Chondrocyte (in vitro differentiated cells): ENCODE data around the gene SETD2. TPM values are rescaled to one million over a fixed set of nuclear protein-coding genes. Genes with fewer than 3 reads are reported as not detected.

Source experiments
- DNase-seq: peaks from one replicate; pipeline ENCODE4 v3.0.0; 2021; ENCODE audit warnings: mixed read lengths, low spot score
- H3K27ac Mint-ChIP-seq: one replicate; pipeline ENCODE4 v1.8.0; 2021; ENCODE audit warnings: mild to moderate bottlenecking, moderate library complexity, mixed read lengths; ENCODE audit not compliant: unreplicated experiment
- H3K27me3 Mint-ChIP-seq: 2 replicates; pipeline ENCODE4 v1.8.0; 2021; ENCODE audit warnings: low read depth, mixed read lengths
- H3K36me3 Mint-ChIP-seq: 2 replicates; pipeline ENCODE4 v1.8.0; 2021; ENCODE audit warnings: low read depth, mixed read lengths
- H3K4me1 Mint-ChIP-seq: 2 replicates; pipeline ENCODE4 v1.8.0; 2021; ENCODE audit warnings: low read depth, mild to moderate bottlenecking, mixed read lengths
- H3K4me3 Mint-ChIP-seq: one replicate; pipeline ENCODE4 v1.8.0; 2021; ENCODE audit warnings: mild to moderate bottlenecking, moderate library complexity, mixed read lengths; ENCODE audit not compliant: unreplicated experiment
- H3K9me3 Mint-ChIP-seq: 2 replicates; pipeline ENCODE4 v1.8.0; 2021; ENCODE audit warnings: low read depth, mixed read lengths
- total RNA-seq: library from RNA; stranded (reverse); gene quantifications from 3 replicates; pipeline ENCODE4 v1.2.1, GENCODE V29; 2021
- TF ChIP-seq, protein P1 (sequence below): fragments of 200-600 bp; sonication (generic); IDR thresholded peaks from 2 replicates; pipeline ENCODE4 v1.5.0; 2021; ENCODE audit warnings: antibody characterized with exemption, mild to moderate bottlenecking, moderate library complexity

Gene SETD2
- total RNA-seq, 1 donor from 2014 or later: 37.3 TPM

DNA sequence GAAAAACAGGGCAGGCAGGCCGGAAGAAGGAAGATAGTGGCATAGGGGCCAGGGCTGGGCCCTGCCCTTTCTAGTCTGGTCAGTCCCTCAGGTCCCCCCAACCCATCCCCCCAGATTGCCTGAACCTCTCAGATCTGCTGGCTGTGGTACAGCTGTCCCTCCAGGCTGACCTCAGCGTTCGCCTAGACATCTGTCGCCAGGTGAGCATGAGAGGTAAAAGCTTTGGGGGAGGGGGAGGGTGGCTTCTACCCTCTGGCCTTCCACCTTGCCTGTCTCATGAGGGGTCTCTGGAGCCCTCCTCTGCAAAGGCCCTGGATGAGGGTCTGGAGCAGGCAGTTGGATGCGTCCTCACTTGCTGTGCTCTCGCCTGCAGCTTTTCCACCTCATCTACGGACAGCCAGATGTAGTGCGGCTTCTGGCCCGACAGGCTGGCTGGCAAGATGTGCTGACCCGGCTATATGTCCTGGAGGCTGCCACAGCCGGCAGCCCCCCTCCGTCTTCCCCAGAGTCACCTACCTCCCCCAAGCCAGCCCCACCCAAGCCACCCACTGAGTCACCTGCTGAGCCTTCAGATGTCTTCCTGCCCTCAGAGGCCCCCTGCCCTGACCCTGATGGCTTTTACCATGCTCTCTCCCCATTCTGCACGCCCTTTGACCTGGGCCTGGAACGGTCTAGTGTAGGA lies 164.3 kb downstream of the SETD2 start:
- no peaks in the 10 kb centered on the region for H3K4me1 Mint-ChIP-seq
- peak; percentile 55 for DNase-seq
- TF ChIP-seq, protein P1, sequence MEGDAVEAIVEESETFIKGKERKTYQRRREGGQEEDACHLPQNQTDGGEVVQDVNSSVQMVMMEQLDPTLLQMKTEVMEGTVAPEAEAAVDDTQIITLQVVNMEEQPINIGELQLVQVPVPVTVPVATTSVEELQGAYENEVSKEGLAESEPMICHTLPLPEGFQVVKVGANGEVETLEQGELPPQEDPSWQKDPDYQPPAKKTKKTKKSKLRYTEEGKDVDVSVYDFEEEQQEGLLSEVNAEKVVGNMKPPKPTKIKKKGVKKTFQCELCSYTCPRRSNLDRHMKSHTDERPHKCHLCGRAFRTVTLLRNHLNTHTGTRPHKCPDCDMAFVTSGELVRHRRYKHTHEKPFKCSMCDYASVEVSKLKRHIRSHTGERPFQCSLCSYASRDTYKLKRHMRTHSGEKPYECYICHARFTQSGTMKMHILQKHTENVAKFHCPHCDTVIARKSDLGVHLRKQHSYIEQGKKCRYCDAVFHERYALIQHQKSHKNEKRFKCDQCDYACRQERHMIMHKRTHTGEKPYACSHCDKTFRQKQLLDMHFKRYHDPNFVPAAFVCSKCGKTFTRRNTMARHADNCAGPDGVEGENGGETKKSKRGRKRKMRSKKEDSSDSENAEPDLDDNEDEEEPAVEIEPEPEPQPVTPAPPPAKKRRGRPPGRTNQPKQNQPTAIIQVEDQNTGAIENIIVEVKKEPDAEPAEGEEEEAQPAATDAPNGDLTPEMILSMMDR: no peak
- H3K9me3 Mint-ChIP-seq: no peaks in the 10 kb centered on the region
- no peaks in the 10 kb centered on the region for H3K27me3 Mint-ChIP-seq
- peaks cover 6% of the 10 kb centered on the region for H3K36me3 Mint-ChIP-seq
- H3K27ac Mint-ChIP-seq: no peak overlapping the region
- no peak overlapping the region for H3K4me3 Mint-ChIP-seq

DNA sequence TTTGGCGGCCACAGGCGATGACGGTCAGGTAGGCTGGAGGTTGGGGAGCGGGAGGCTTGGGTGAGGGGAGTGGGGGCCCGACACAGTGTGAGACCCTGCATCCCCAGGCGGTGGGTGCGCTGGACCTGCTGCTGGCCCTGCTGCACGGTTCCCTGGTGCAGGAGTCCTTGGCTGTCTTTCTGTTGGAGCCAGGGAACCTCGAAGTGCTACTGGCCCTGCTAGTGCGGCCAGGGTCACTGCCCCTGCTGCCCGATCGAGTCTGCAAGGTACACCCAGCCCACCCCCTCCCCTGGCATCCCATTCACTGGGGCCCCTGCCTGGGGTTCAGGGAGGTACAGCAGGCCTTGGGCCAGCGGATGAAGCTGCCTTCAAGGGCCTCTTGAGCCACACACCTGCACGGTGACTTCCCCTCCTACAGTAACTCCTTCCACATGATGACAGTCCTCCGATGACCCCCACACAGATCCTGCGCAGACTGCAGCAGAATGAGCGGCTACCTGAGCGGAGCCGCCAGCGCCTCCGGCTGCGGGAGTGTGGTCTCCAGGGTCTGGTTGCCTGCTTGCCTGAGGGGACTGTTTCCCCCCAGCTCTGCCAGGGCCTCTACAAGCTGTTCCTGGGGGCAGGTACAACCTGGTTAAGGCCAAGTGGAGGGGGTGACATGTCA lies 164.9 kb downstream of the SETD2 start:
- Mint-ChIP-seq H3K4me3 (no peak overlapping the region), H3K27me3 (no peaks in the 10 kb centered on the region), H3K4me1 (no peaks in the 10 kb centered on the region), H3K27ac (no peak overlapping the region), H3K9me3 (no peaks in the 10 kb centered on the region), H3K36me3 (peaks cover 5% of the 10 kb centered on the region)
- DNase-seq: peak; percentile 82
- TF ChIP-seq, protein P1: peak; percentile 60

DNA sequence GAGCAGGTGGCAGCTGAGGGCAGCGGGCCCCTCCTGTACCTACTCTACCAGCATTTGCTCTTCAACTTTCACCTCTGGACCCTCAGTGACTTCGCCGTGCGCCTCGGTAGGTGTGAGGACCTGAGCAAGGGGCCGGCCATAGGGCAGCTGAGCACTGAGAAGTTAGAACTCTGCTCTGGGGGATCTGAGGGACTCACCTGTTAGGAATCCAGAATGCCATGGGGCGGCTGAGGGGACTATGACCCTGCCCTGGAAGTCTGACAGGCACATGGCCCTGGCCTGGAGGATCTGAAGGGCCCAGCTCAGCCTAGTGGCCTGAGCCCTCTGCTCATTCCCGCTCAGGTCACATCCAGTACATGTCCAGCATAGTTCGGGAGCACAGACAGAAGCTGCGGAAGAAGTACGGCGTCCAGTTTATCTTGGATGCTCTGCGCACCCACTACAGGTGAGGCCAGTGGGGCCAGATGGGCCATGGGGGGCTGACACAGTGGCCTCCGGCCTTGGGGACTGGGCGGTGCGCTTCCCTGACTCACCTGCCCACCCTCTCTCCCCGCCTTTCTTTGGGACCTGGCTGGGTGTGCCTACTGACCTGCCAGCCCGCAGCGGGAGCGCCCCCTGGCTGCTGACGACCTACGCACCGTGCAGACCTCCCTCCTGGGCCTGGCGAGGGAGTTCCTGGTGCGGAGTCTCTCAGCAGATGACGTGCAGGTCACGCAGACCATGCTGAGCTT lies 165.6 kb downstream of the SETD2 start:
- Mint-ChIP-seq H3K9me3 (no peaks in the 10 kb centered on the region), H3K27ac (no peak overlapping the region), H3K36me3 (peaks cover 1% of the 10 kb centered on the region), H3K4me3 (no peak overlapping the region), H3K4me1 (no peaks in the 10 kb centered on the region), H3K27me3 (no peaks in the 10 kb centered on the region)
- TF ChIP-seq, protein P1: peak; percentile 84
- peak; percentile 87 for DNase-seq

DNA sequence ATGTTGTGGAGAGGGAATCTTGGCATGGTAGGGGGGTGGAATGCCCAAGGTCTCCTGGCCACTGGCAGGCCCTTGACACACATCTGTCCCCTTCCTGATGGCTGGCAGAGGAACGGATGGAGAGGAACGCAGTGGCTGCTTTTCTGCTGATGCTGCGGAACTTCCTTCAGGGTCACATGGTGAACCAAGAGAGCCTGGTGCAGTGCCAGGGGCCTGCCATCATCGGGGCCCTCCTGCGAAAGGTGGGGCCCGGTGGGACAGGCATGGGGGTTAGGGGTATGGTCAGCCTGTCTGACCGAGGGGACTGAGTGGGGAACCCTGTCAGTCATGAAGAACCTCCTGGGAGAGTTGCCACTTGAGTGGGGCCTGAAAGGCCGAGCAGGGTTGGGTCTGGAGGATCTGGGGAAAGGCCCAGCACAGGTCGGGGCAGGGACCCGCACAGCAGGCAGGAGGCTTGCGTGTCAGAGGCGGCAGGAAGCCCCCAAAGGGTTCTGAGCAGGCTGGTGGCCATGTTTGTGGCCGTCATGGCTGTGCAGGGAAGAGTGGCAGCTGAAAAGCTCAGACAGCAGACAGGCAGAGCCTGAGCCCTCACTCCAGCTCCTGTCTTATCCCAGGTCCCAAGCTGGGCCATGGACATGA lies 166.3 kb downstream of the SETD2 start:
- peak; percentile 92 for DNase-seq
- H3K36me3 Mint-ChIP-seq: peaks cover 1% of the 10 kb centered on the region
- no peak overlapping the region for H3K27ac Mint-ChIP-seq
- no peak overlapping the region for H3K4me3 Mint-ChIP-seq
- no peaks in the 10 kb centered on the region for H3K27me3 Mint-ChIP-seq
- H3K9me3 Mint-ChIP-seq: no peaks in the 10 kb centered on the region
- H3K4me1 Mint-ChIP-seq: no peaks in the 10 kb centered on the region
- TF ChIP-seq, protein P1: no peak
